Stimulated activated CD8-positive, alpha-beta memory T cell treated with anti-CD3 and anti-CD28 coated beads, Interleukin-15, amount 100 ng/mL, for 1 hour (primary cell): ENCODE data around the gene CARD8.
"Not testable (repeated sequence)": the region's sequence is repeated elsewhere in the genome, so short reads cannot be mapped to it uniquely, and the experiment has no call there.

ENCODE experiments used
- DNase-seq: peaks from one replicate; pipeline ENCODE4 v3.0.0-alpha.2; 2020; ENCODE audit warnings: low read depth

The CARD8 gene

GRCh38 chr19:48258992-48259391 lies 3.3 kb upstream of the CARD8 start:
- DNase-seq, result not testable (repeated sequence)

GRCh38 chr19:48258350-48258749 lies 2.6 kb upstream of the CARD8 start:
- DNase-seq, result no peak

GRCh38 chr19:48254529-48254970 lies 1.2 kb downstream of the CARD8 start:
- DNase-seq, result no peak

- DNase-seq, result no peak
Observed at GRCh38 chr19:48253999-48254398, 1.7 kb downstream of the CARD8 start.

- no peak for DNase-seq
Observed at GRCh38 chr19:48252609-48253008, 3.1 kb downstream of the CARD8 start.

- DNase-seq, result no peak
Observed at GRCh38 chr19:48250290-48251025, 5.3 kb downstream of the CARD8 start.

- peak; percentile 35 for DNase-seq
Observed at GRCh38 chr19:48249502-48250014, 6.2 kb downstream of the CARD8 start.

- no peak for DNase-seq
Observed at GRCh38 chr19:48248081-48248833, 7.5 kb downstream of the CARD8 start.

- no peak for DNase-seq
Observed at GRCh38 chr19:48247212-48247611, 8.5 kb downstream of the CARD8 start.

- DNase-seq, result no peak
Observed at GRCh38 chr19:48246101-48246500, 9.6 kb downstream of the CARD8 start.

- DNase-seq, result no peak
Observed at GRCh38 chr19:48244281-48244680, 11.4 kb downstream of the CARD8 start.

- DNase-seq, result not testable (repeated sequence)
Observed at GRCh38 chr19:48241771-48242170, 13.9 kb downstream of the CARD8 start.

- DNase-seq, result no peak
Observed at GRCh38 chr19:48239582-48240141, 16.1 kb downstream of the CARD8 start.

GRCh38 chr19:48239120-48239519 lies 16.6 kb downstream of the CARD8 start:
- no peak for DNase-seq

GRCh38 chr19:48237057-48237456 lies 18.7 kb downstream of the CARD8 start:
- no peak for DNase-seq

- DNase-seq, result no peak
Observed at GRCh38 chr19:48230555-48231129, 25.1 kb downstream of the CARD8 start.

- no peak for DNase-seq
Observed at GRCh38 chr19:48221628-48222027, 34.1 kb downstream of the CARD8 start.

GRCh38 chr19:48220784-48221183 lies 34.9 kb downstream of the CARD8 start:
- not testable (repeated sequence) for DNase-seq

- no peak for DNase-seq
Observed at GRCh38 chr19:48218997-48219396, 36.7 kb downstream of the CARD8 start.

GRCh38 chr19:48216933-48217332 lies 38.8 kb downstream of the CARD8 start:
- no peak for DNase-seq

GRCh38 chr19:48213959-48214358 lies 41.8 kb downstream of the CARD8 start:
- no peak for DNase-seq

- DNase-seq, result no peak
Observed at GRCh38 chr19:48210005-48210404, 45.7 kb downstream of the CARD8 start.
